Astrocyte of the spinal cord (primary cell): Measurements from ENCODE around the gene CLIC6.

Experiments
- DNase-seq: peaks from one replicate; pipeline ENCODE4 v3.0.0; 2011; ENCODE audit warnings: low read depth, low spot score
- H3K4me3 ChIP-seq: 2 replicates; pipeline ENCODE4 v1.5.1; 2011; ENCODE audit warnings: low read depth, mild to moderate bottlenecking, low read length, moderate library complexity
- in situ Hi-C: cut with HindIII; loops from 2 replicates; pipeline ENCODE4 v1.10.0; 2017; ENCODE audit warnings: low sequenced_read_pairs
- TF ChIP-seq, protein P1 (sequence below): IDR thresholded peaks from 2 replicates; pipeline ENCODE4 v1.5.1; 2012; ENCODE audit warnings: low read depth, mild to moderate bottlenecking, low read length, inconsistent platforms

The CLIC6 gene

DNA sequence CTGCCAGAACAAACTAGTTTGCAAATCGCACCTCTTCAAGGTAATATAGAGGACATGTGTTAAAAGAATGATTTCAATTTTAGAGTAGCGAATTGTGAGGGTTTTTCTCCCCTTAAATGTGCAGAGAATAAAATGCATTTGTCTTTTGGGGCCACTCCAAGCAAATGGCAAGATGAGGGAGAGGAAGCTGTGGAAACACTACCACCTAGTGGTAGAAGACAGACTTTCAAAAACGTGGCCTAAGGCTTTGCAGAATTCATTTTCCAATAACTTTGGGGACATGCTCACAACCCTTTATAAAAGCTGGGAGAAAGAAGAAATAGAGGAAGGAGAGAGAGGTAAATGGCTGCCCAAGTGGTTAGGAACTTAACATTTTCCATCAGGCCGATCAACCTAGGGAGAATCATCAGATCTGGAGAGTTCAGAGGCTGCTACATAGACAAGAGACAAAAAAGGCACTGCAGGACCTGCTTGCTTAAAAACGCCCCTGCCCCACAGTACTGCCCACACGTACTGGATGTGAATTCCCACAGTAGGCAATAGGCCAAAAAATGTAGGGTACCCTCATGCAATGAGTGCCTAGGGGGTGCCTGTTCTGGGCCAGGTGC, 38.2 kb upstream of the CLIC6 start:
- no peak overlapping the region for H3K4me3 ChIP-seq
- in situ Hi-C loops: no loop called here
- TF ChIP-seq, protein P1, sequence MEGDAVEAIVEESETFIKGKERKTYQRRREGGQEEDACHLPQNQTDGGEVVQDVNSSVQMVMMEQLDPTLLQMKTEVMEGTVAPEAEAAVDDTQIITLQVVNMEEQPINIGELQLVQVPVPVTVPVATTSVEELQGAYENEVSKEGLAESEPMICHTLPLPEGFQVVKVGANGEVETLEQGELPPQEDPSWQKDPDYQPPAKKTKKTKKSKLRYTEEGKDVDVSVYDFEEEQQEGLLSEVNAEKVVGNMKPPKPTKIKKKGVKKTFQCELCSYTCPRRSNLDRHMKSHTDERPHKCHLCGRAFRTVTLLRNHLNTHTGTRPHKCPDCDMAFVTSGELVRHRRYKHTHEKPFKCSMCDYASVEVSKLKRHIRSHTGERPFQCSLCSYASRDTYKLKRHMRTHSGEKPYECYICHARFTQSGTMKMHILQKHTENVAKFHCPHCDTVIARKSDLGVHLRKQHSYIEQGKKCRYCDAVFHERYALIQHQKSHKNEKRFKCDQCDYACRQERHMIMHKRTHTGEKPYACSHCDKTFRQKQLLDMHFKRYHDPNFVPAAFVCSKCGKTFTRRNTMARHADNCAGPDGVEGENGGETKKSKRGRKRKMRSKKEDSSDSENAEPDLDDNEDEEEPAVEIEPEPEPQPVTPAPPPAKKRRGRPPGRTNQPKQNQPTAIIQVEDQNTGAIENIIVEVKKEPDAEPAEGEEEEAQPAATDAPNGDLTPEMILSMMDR: peak; percentile 72
- DNase-seq: peak; percentile 60

DNA sequence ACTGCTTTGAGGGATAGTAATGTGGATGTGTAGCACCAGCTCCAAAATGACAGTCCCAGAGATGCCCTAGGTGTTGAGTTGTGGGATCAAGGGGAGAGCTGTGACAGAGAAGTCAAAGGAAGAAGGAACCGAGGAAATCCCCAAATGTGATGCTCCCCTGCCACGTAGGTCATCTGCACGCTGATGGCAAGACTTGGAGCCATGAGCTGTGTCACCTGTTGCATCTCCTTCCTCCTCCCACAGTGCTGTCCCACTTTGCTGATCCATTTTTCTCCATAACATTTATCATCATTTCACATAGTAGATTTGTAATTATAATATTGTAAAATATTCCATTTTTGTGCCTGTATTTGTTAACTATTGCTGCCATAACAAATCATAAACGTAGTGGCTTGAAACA, 36.3 kb upstream of the CLIC6 start:
- TF ChIP-seq, protein P1: no peak
- no peak overlapping the region for H3K4me3 ChIP-seq
- in situ Hi-C loops: no loop called here
- no peak for DNase-seq

DNA sequence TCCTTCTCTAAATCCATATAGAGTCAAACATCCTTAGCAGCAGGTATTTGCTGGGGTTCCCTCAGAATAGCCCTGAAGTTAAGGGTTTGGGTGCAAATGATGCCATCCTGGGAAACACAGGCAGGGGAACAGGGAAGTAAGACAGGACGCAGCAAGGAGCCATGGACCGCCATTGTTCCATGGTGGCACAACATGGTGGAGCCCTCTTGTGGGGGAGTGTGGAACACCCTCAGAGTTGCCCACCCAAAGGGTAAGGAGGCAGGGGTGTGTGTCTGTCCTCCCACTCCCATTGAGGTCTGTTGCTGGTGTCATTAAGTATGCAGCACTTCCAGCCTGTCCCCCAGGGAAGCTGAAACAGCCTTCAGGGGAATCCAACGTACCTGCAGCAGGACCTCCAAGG, 33.5 kb upstream of the CLIC6 start:
- TF ChIP-seq, protein P1: no peak
- in situ Hi-C loops: no loop called here
- no peak overlapping the region for H3K4me3 ChIP-seq
- no peak for DNase-seq

DNA sequence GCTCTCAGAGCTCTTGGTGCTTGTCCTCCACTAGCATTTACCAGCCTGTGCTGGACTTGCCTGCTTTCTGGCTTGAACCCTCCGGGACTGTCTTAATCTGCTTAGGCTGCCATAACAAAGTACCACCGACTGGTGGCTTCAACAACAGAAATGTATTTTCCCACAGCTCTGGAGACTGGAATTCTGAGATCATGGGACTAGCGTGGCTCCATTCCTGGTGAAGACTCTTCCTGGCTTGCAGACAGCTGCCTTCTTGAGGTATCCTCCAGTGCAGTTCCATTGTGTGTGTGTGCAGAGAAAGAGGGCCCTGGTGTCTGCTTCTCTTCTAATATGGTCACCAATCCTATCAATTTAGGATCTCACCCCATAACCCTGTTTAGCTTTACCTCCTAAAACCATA, 31.8 kb upstream of the CLIC6 start:
- no peak overlapping the region for H3K4me3 ChIP-seq
- in situ Hi-C loops: no loop called here
- DNase-seq: no peak
- TF ChIP-seq, protein P1: no peak

DNA sequence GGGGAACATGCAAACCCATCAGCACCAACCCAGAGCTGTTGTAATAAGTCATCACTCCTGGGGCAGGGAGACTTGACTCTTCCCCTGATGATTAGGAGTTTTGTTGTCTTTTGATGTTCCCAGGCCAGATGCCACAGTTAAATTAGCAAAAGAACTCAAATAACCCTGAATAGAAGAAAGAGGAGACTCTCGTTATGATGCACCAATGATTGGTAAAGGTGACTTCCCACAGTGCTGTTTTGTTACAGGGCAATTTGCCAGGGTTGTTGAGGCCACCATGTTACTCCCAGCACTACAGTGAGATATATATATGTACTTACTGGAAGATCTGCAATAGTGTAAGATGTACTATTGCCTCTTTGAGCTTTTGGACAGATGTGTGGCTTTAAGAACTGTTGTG, 29.5 kb upstream of the CLIC6 start:
- H3K4me3 ChIP-seq: no peak overlapping the region
- TF ChIP-seq, protein P1: no peak
- in situ Hi-C loops: no loop called here

DNA sequence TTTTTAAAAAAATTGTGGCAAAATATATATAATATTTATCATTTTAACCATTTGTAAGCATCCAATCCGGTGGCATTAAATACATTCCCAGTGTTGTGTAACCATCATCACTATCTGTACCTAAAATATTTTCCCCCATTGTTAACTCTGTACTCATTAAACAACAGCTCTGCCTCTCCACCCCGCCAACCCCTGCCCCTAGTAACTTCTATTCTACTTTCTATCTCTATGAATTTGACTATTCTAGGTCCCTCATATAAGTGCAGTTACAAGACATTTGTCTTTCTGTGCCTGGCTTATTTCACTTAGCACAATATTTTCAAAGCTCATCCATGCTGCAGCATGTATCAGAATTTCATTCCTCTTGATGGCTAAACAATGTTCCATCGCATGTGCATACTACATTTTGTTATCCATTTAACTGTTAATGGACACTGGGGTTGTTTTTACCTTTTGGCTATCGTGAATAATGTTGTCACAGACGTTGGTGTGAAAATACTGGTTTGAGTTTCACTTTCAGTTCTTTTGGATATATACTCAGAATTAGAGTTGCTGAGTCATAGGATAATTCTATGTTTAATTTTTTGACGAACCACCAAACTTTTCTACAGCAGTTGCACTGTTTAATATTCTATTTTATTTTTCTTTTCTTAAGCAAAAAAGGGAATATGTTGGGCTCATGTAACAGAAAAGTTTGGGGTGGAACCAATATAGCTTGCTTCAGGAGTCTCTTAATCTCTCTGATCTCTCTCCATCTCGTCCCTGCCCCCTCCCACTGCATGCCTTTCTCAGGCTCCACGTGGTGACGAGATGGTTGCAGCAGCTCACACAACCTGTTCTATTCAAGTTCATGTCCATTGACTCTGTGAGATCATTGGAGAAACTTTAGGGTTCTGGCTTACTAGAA, 28.7 kb upstream of the CLIC6 start:
- TF ChIP-seq, protein P1: no peak
- peak; percentile 8 for DNase-seq
- no peak overlapping the region for H3K4me3 ChIP-seq
- in situ Hi-C loops: no loop called here

More for the DNA sequence above, 29.5 kb upstream of the CLIC6 start:
- no peak for DNase-seq
